Measurements from ENCODE around the gene EFR3B. TPM values are rescaled to one million over a fixed set of nuclear protein-coding genes. Genes with fewer than 3 reads are reported as not detected.

The EFR3B gene
- total and polyA plus RNA-seq, 2 of the 4 experiments (the other 2 are of a cell fraction), result 0.38 to 0.90 TPM

DNA sequence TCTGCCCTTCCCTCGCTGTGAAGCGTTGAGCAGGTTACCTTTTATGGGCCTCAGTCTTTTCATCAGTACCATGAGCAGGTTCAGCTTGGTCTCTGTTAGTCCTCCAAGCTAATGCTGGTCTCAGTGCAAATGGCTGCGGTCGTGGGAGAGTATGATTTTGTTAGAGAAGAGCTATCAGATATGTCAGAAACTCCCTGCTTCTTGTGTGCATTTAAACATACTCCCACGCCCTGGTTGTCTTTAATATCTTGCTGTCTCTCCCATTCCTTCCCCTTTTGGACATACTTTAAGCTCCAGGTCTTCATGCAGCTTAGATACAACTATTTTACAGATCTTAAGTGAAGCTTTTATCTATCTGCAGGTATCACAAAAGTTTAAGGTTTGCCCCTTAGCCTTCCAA is 62.9 kb downstream of the EFR3B start:
- ChIA-PET CTCF (no interaction called here), POLR2A (ENCODE audit: unreplicated experiment) (no interaction called here)
- Histone ChIP-seq H2BK120ac (ENCODE audit: low read depth, low read length) (no peak overlapping the region), H3K18ac (ENCODE audit: low read depth, low read length) (no peak overlapping the region), H3K36me3 (ENCODE audit: control insufficient read depth, insufficient read depth, low read length) (no peaks in the 10 kb centered on the region), H3K4me3 (ENCODE audit: insufficient read depth, low read depth, low read length) (no peak overlapping the region), H4K5ac (ENCODE audit: low read depth, low read length) (no peak overlapping the region), H3K4ac (ENCODE audit: low read depth, low read length) (no peak overlapping the region), H4K91ac (ENCODE audit: insufficient read depth, low read depth, low read length) (no peak overlapping the region), H3K4me1 (ENCODE audit: control insufficient read depth, insufficient read depth, low read length) (peaks cover 3% of the 10 kb centered on the region), H3K14ac (replicated peaks; ENCODE audit: low read depth, low read length) (no peak overlapping the region), H4K20me1 (ENCODE audit: insufficient read depth, low read length) (no peaks in the 10 kb centered on the region), H3K56ac (ENCODE audit: extremely low read depth, insufficient read depth, low read length) (no peak overlapping the region), H3K79me1 (ENCODE audit: low read depth in 1 of 2, low read length in 2 of 2) (no peaks in the 10 kb centered on the region), H3K27ac (ENCODE audit: insufficient read depth, low read length) (no peak overlapping the region), H2BK5ac (ENCODE audit: low read depth, low read length, poor library complexity, severe bottlenecking) (no peak overlapping the region), H4K8ac (ENCODE audit: low read depth in 2 of 2, low read length in 2 of 2) (no peak overlapping the region), H2BK15ac (ENCODE audit: low read depth, low read length) (no peak overlapping the region), H3K9me1 (ENCODE audit: insufficient read depth, low read length) (peaks cover 3% of the 10 kb centered on the region), H2BK20ac (ENCODE audit: low read depth, low read length) (no peak overlapping the region), H3K4me2 (ENCODE audit: low read depth, low read length) (no peak overlapping the region), H3K23ac (ENCODE audit: low read depth, low read length) (no peak overlapping the region), H3K27me3 (ENCODE audit: control insufficient read depth, insufficient read depth, low read length) (no peaks in the 10 kb centered on the region), H2AFZ (replicated peaks; ENCODE audit: low read length, poor library complexity) (no peak overlapping the region), H3K9me3 (ENCODE audit: control insufficient read depth, insufficient read depth, low read length) (no peaks in the 10 kb centered on the region), H2AK9ac (replicated peaks; ENCODE audit: low read depth, low read length, poor library complexity) (no peak overlapping the region), H3K9ac (ENCODE audit: low read depth, low read length) (no peak overlapping the region), H2AK5ac (ENCODE audit: low read depth, low read length) (no peak overlapping the region)
- BruUV-seq (replicated peaks), result no TSS peak
- in situ Hi-C loops (cut with MboI; ENCODE audit: low sequenced_read_pairs) (no loop called here), dilution Hi-C loops (cut with HindIII; ENCODE audit: low sequenced_read_pairs, unreplicated experiment) (no loop called here), intact Hi-C loops (cut with micrococcal nuclease) (no loop called here)
- WGBS, 2 experiments (ENCODE audit: extremely low coverage in 2 of 2, insufficient read length in 1 of 2), result 100% methylated on average over 2 of the region's 5 CpGs; no CpG with 5 or more reads in 1 of the 2 experiments
- DNase-seq, result no peak
- TF ChIP-seq NFE2L2 (IDR thresholded peaks at IDR 0.05; ENCODE audit: low read depth, low read length) (no peak), CEBPB (IDR thresholded peaks at IDR 0.05; ENCODE audit: low read depth, low read length) (no peak), MAZ (IDR thresholded peaks at IDR 0.05; ENCODE audit: borderline replicate concordance, low read depth, low read length) (no peak), MXI1 (IDR thresholded peaks at IDR 0.05; ENCODE audit: borderline replicate concordance, low read depth, low read length) (no peak), RCOR1 (IDR thresholded peaks at IDR 0.05; ENCODE audit: insufficient replicate concordance, low read length) (no peak), FOS (IDR thresholded peaks at IDR 0.05; ENCODE audit: low read depth, low read length) (no peak), MAFK (IDR thresholded peaks at IDR 0.05; ENCODE audit: low read depth, low read length) (no peak), POLR2A (IDR thresholded peaks at IDR 0.05; ENCODE audit: low read depth, low read length) (no peak), CHD1 (IDR thresholded peaks at IDR 0.05; ENCODE audit: low read depth, low read length) (no peak), RAD21 (IDR thresholded peaks at IDR 0.05; ENCODE audit: low read length) (no peak), BHLHE40 (IDR thresholded peaks at IDR 0.05; ENCODE audit: low read depth, low read length) (no peak), RFX5 (IDR thresholded peaks at IDR 0.05; ENCODE audit: low read depth, low read length) (no peak)
- TF ChIP-seq, protein P1, sequence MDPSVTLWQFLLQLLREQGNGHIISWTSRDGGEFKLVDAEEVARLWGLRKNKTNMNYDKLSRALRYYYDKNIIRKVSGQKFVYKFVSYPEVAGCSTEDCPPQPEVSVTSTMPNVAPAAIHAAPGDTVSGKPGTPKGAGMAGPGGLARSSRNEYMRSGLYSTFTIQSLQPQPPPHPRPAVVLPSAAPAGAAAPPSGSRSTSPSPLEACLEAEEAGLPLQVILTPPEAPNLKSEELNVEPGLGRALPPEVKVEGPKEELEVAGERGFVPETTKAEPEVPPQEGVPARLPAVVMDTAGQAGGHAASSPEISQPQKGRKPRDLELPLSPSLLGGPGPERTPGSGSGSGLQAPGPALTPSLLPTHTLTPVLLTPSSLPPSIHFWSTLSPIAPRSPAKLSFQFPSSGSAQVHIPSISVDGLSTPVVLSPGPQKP (IDR thresholded peaks at IDR 0.05; ENCODE audit: borderline replicate concordance, low read depth, low read length), result no peak
- TF ChIP-seq, protein P2, sequence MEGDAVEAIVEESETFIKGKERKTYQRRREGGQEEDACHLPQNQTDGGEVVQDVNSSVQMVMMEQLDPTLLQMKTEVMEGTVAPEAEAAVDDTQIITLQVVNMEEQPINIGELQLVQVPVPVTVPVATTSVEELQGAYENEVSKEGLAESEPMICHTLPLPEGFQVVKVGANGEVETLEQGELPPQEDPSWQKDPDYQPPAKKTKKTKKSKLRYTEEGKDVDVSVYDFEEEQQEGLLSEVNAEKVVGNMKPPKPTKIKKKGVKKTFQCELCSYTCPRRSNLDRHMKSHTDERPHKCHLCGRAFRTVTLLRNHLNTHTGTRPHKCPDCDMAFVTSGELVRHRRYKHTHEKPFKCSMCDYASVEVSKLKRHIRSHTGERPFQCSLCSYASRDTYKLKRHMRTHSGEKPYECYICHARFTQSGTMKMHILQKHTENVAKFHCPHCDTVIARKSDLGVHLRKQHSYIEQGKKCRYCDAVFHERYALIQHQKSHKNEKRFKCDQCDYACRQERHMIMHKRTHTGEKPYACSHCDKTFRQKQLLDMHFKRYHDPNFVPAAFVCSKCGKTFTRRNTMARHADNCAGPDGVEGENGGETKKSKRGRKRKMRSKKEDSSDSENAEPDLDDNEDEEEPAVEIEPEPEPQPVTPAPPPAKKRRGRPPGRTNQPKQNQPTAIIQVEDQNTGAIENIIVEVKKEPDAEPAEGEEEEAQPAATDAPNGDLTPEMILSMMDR (conservative IDR thresholded peaks at IDR 0.05; ENCODE audit: low read depth, low read length), result no peak
- no peak for ATAC-seq (ENCODE audit: low read depth)

All from IMR-90 (cell line).